Hepatocyte (in vitro differentiated cells): ENCODE data around the gene PRL. TPM values are rescaled to one million over a fixed set of nuclear protein-coding genes. Genes with fewer than 3 reads are reported as not detected.

Experiments
- DNase-seq: peaks from one replicate; pipeline ENCODE4 v3.0.0-alpha.2; 2016; ENCODE audit warnings: low spot score
- H2AFZ ChIP-seq: fragments of 200-600 bp; sonication (generic); 2 replicates; pipeline ENCODE4 v1.6.0; 2016; ENCODE audit warnings: antibody characterized with exemption, mild to moderate bottlenecking
- H3K27ac ChIP-seq: fragments of 200-600 bp; sonication (generic); 2 replicates; pipeline ENCODE4 v1.5.1; 2016; ENCODE audit warnings: mild to moderate bottlenecking
- H3K27me3 ChIP-seq: fragments of 200-600 bp; sonication (generic); 2 replicates; pipeline ENCODE4 v1.6.1; 2016
- H3K36me3 ChIP-seq: fragments of 200-600 bp; sonication (generic); replicated peaks from 2 replicates; pipeline ENCODE4 v1.5.1; 2016; ENCODE audit warnings: low read depth; ENCODE audit not compliant: insufficient read depth
- H3K4me1 ChIP-seq: fragments of 200-600 bp; sonication (generic); 2 replicates; pipeline ENCODE4 v1.5.1; 2016; ENCODE audit warnings: mild to moderate bottlenecking, moderate library complexity; ENCODE audit not compliant: insufficient read depth
- H3K4me2 ChIP-seq: fragments of 200-600 bp; sonication (generic); 2 replicates; pipeline ENCODE4 v1.6.0; 2016
- H3K4me3 ChIP-seq: fragments of 200-600 bp; sonication (generic); 2 replicates; pipeline ENCODE4 v1.5.1; 2016; ENCODE audit warnings: mild to moderate bottlenecking
- H3K79me2 ChIP-seq: fragments of 200-600 bp; sonication (generic); 2 replicates; pipeline ENCODE4 v1.6.0; 2017; ENCODE audit warnings: mild to moderate bottlenecking
- H3K9me2 ChIP-seq: fragments of 200-600 bp; sonication (generic); replicated peaks from 2 replicates; pipeline ENCODE4 v1.6.0; 2017; ENCODE audit warnings: mild to moderate bottlenecking; ENCODE audit not compliant: insufficient read depth
- H3K9me3 ChIP-seq: fragments of 200-600 bp; sonication (generic); 2 replicates; pipeline ENCODE4 v1.5.1; 2016; ENCODE audit warnings: low read depth, mild to moderate bottlenecking
- H4K20me1 ChIP-seq: fragments of 200-600 bp; sonication (generic); 2 replicates; pipeline ENCODE4 v1.6.0; 2016; ENCODE audit warnings: mild to moderate bottlenecking; ENCODE audit not compliant: insufficient read depth, poor library complexity, severe bottlenecking
- EZH2 ChIP-seq: fragments of 200-600 bp; sonication (generic); IDR thresholded peaks from 2 replicates; pipeline ENCODE4 v1.6.1; 2016; ENCODE audit warnings: antibody characterized with exemption, mild to moderate bottlenecking, borderline replicate concordance
- EZH2phosphoT487 ChIP-seq: fragments of 200-600 bp; sonication (generic); IDR thresholded peaks from one replicate; pipeline ENCODE4 v1.6.1; 2018; ENCODE audit warnings: antibody characterized with exemption, mild to moderate bottlenecking, low read depth, moderate library complexity; ENCODE audit not compliant: unreplicated experiment, severe bottlenecking
- WGBS: methylation state at CpG from one replicate; pipeline ENCODE4 v1.1.6; 2016; ENCODE audit warnings: low lambda C conversion rate; ENCODE audit errors: missing lambda C conversion rate; 5-methylcytosine and 5-hydroxymethylcytosine counted together
- polyA plus RNA-seq: library from polyadenylated mRNA; unstranded; fragments of >200 nt; fragmentation: Nextera tagmentation; extraction: Ambion mirVana; gene quantifications from 2 replicates; pipeline ENCODE4 v1.2.1, GENCODE V29; 2016
- total RNA-seq: library from RNA; depleted of rRNA; stranded (reverse); fragments of >200 nt; gene quantifications from 2 replicates; pipeline ENCODE4 v1.2.3, GENCODE V29; 2014
- TF ChIP-seq, protein P1 (sequence below): fragments of 200-600 bp; sonication (generic); IDR thresholded peaks from 2 replicates; pipeline ENCODE4 v1.5.1; 2016; ENCODE audit warnings: antibody characterized with exemption, mild to moderate bottlenecking; ENCODE audit not compliant: poor library complexity

Gene PRL
- total and polyA plus RNA-seq, 2 experiments from 2014 or later: not detected

DNA sequence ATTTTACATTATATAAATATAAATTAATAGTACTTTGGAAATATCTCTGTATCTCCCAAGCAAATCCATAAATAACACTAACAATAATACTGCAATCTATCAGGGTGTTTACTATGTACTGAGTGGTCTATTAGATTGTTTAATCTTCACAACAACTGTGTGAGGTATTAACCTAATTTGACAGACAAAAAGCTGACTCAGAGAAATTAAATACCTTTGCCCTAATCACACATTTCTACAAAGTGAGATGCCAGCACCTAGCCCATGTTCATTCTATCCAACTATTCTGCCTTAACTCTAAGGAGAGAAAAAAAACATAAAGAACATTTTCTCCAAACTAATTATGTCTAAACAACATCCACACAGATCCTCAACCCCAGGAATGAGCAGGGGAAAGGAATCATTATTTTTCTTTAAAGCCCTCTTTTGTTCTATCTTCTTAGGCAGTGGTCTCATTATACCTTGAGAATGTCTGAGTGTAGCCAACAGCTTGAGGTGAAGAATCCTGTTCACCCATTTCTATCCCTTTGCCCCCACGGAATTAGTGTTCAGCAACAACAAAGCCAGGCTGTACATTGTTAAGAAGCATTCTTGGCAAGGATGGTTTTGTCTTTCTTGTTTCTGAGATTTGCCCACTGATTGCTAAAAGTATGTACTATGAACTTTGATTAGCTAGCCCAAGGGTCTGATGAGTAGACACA is 42.7 kb downstream of the PRL start:
- Histone ChIP-seq H2AFZ (peak overlapping the region; percentile 36), H3K36me3 (no peaks in the 10 kb centered on the region)
- WGBS: 48% methylated on average over 1 of the region's 1 CpG

DNA sequence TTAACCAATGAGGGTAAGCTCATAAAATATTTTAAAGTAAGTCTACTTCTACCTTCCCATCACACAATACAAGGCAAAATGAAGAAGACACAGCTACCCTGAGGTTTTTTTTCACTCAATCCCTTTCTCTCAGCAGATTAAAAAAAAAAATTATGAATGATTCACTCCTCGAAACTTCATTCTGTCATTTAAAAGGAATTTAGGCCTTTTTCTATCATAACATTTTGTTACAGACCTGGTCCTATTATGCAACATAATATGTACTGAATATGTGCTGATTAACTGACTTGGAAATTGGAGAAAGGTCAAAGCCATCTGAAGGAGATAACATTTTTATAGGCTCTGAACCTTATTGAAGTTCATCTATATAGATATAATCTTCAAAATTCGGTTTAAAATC is 45.5 kb downstream of the PRL start:
- Histone ChIP-seq H3K36me3 (no peaks in the 10 kb centered on the region), H2AFZ (no peak overlapping the region), H3K27ac (peak overlapping the region; percentile 71), H3K27me3 (no peaks in the 10 kb centered on the region), H3K4me3 (no peak overlapping the region), H4K20me1 (no peaks in the 10 kb centered on the region), H3K4me1 (peaks cover 34% of the 10 kb centered on the region), H3K79me2 (no peaks in the 10 kb centered on the region), H3K4me2 (no peak overlapping the region), H3K9me3 (no peaks in the 10 kb centered on the region), H3K9me2 (no peaks in the 10 kb centered on the region)
- WGBS: 72% methylated on average over 2 of the region's 2 CpGs
- TF ChIP-seq EZH2phosphoT487 (no peak), EZH2 (no peak)
- TF ChIP-seq, protein P1, sequence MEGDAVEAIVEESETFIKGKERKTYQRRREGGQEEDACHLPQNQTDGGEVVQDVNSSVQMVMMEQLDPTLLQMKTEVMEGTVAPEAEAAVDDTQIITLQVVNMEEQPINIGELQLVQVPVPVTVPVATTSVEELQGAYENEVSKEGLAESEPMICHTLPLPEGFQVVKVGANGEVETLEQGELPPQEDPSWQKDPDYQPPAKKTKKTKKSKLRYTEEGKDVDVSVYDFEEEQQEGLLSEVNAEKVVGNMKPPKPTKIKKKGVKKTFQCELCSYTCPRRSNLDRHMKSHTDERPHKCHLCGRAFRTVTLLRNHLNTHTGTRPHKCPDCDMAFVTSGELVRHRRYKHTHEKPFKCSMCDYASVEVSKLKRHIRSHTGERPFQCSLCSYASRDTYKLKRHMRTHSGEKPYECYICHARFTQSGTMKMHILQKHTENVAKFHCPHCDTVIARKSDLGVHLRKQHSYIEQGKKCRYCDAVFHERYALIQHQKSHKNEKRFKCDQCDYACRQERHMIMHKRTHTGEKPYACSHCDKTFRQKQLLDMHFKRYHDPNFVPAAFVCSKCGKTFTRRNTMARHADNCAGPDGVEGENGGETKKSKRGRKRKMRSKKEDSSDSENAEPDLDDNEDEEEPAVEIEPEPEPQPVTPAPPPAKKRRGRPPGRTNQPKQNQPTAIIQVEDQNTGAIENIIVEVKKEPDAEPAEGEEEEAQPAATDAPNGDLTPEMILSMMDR: no peak
- no peak for DNase-seq

More for the DNA sequence above, 42.7 kb downstream of the PRL start:
- Histone ChIP-seq H3K79me2 (no peaks in the 10 kb centered on the region), H3K4me1 (peaks cover 25% of the 10 kb centered on the region), H3K4me2 (no peak overlapping the region), H3K27ac (peak overlapping the region; percentile 37), H3K9me2 (no peaks in the 10 kb centered on the region), H4K20me1 (no peaks in the 10 kb centered on the region), H3K9me3 (no peaks in the 10 kb centered on the region), H3K4me3 (no peak overlapping the region), H3K27me3 (no peaks in the 10 kb centered on the region)
- no peak for DNase-seq
- no peak for TF ChIP-seq EZH2phosphoT487
- no peak for TF ChIP-seq EZH2
- TF ChIP-seq, protein P1: no peak

DNA sequence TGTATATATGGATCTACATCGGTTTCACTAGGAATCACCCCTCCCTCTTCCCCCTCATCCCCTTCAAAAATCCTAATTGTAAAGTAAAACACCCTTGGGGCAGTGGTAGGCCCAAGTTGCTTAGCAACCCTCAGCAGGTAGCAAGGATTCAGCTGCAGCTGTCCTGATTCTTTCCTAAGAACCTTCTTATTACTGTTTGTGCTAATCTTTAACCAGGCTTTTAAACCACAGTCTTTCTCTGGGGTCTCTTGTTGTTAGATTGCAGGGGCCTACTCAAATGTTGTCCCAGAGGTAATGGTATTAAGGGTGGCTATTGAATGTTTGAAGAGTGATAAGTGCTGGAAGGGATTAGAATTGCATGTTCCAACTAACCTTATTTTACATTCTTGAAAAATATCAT is 46.4 kb downstream of the PRL start:
- Histone ChIP-seq H3K4me1 (peaks cover 34% of the 10 kb centered on the region), H3K9me2 (no peaks in the 10 kb centered on the region), H3K4me2 (peak overlapping the region; percentile 56), H2AFZ (peak overlapping the region; percentile 10), H3K9me3 (no peaks in the 10 kb centered on the region), H3K27me3 (no peaks in the 10 kb centered on the region), H3K79me2 (no peaks in the 10 kb centered on the region), H4K20me1 (no peaks in the 10 kb centered on the region), H3K36me3 (no peaks in the 10 kb centered on the region), H3K4me3 (no peak overlapping the region), H3K27ac (peak overlapping the region; percentile 71)
- TF ChIP-seq EZH2phosphoT487 (no peak), EZH2 (no peak)
- 16% methylated on average over 1 of the region's 1 CpG for WGBS
- peak; percentile 18 for DNase-seq

DNA sequence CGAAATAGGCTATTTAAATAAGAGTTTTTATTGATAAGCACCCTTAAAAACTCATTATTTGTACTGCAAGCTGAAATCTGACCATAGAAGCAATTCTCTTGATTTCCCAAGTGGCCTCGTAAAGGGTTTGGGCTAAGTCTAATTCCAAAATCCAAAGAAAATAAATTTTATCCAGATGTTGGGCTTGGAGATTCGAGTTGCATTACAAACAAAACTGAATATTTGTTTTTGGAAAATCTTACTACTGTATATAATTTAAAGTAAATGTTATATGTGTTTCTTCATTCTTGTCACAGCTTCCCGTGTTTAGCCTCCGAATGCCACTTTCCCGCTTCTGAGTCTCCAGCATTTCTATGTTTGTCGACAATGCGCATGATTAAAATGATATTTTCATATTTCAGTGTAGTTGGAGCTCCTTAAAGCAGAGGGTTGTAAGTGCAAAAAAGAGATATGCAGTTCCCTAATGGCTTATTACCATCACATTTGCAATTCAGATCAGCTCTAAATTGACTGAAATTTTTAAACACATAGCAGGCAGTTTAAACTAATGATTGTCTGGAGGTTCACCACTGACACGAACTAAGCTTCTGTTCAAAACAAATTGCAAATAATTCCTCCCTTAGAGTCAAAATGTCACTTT is 47.0 kb downstream of the PRL start:
- 65% methylated on average over 9 of the region's 9 CpGs for WGBS
- Histone ChIP-seq H3K27ac (peak overlapping the region; percentile 71), H3K27me3 (no peaks in the 10 kb centered on the region), H3K4me1 (peaks cover 34% of the 10 kb centered on the region), H3K79me2 (no peaks in the 10 kb centered on the region), H3K9me3 (no peaks in the 10 kb centered on the region), H2AFZ (no peak overlapping the region), H3K4me2 (peak overlapping the region; percentile 56), H3K36me3 (no peaks in the 10 kb centered on the region), H4K20me1 (no peaks in the 10 kb centered on the region), H3K9me2 (no peaks in the 10 kb centered on the region), H3K4me3 (no peak overlapping the region)
- DNase-seq: no peak
- TF ChIP-seq EZH2phosphoT487 (no peak), EZH2 (no peak)
- TF ChIP-seq, protein P1: no peak
